ENCODE data around the gene PTGDS.

The PTGDS gene

DNA sequence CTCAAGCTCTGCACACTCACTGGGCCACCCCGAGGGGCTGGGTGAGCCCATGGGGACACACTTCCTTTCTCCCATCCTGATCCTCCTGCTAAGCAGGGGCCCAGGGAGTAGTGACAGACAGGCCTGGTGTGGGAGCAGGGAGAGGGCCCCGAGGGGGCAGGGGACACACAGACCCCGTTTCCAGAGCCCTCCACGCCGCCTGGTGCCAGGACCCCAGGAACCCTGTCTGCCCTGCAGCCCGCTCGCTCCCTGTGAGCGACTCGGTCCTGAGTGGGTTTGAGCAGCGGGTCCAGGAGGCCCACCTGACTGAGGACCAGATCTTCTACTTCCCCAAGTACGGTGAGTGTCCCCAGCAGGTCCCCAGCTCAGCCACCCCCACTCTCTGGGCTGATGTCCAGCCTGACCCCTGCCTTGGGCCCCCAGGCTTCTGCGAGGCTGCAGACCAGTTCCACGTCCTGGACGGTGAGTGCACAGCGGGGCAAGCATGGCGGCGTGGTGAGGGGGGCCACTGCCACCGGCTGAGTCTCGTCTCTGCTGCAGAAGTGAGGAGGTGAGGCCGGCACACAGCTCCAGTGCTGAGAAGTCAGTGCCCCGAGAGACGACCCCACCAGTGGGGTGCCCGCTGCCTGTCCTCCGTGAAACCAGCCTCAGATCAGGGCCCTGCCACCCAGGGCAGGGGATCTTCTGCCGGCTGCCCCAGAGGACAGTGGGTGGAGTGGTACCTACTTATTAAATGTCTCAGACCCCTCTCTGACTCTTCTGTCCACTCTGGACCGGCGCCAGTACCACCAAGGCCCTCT is 30.9 kb upstream of the PTGDS start:
- DNase-seq: no peak

GRCh38 chr9:136947028-136947891 is 30.0 kb upstream of the PTGDS start:
- DNase-seq: no peak

- no peak for DNase-seq
Measured at GRCh38 chr9:136947955-136948510, 29.3 kb upstream of the PTGDS start.

DNA sequence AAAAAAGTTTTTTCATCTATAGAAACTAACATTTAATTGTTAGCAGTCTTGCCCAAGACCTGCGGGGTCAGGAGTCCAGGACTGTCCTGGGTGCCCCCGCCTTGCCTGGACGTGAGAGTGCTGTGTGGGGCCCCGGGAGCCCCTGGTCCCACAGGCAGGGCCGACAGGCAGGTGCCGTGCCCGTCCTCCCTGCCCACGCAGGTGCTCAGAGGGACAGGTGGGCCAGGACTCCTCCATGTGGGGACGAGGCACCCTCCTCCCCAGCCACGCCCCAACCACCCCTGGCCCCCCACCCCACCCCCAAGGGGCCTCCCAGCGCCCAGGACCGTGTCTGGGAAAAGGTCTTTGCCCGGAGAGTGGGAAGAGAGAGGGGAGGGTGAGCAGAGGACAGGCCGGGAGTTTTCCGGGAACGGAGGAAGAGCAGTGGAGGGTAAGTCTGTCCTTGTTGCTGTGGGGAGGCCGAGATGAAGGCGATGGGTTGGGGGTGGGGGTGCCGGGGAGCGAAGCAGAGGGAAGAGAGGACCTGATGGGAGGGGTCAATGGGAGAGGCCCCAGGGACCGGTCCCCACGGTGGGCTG is 28.0 kb upstream of the PTGDS start:
- no peak for DNase-seq

GRCh38 chr9:136949817-136950655 is 27.3 kb upstream of the PTGDS start:
- DNase-seq: peak; percentile 71

DNA sequence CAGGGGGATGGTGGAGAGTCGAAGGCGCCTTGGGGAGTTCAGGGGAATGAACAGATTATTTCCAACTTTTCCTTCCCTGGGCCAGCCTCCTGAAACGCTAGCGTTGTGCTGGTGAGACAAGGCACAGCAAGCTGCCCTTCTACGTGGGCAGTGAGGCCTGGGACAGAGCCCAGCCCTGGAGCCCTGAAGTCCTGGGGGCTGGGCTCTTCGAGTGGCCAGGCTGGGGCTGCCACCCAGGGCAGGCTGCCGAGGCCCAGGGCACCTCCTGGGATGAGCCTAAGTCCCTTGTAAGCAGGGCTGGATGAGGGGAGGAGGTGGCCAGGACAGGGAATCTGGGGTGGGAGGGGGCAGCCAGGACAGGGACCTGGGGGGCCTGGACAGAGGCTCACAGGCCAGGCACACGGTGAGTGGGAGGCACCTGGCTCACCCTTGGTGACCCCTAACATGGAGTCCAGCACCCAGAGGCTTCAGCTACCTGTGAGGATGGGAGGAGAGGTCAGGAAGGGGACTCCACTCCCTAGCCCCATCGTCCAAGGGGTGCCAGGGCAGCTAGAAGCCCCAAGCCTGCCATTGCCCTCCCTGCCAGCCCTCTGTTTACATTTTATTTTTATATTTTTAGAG is 26.5 kb upstream of the PTGDS start:
- no peak for DNase-seq

GRCh38 chr9:136951541-136952320 is 25.6 kb upstream of the PTGDS start, which contains the start of gene LCN12:
Gene LCN12 (plus strand): TSS chr9:136952273. CDS start chr9:136952328, 55 bp downstream.
- no peak for DNase-seq

GRCh38 chr9:136952321-136952850 is 24.9 kb upstream of the PTGDS start:
- DNase-seq: no peak

GRCh38 chr9:136952876-136953770 is 24.2 kb upstream of the PTGDS start:
- DNase-seq: no peak

DNA sequence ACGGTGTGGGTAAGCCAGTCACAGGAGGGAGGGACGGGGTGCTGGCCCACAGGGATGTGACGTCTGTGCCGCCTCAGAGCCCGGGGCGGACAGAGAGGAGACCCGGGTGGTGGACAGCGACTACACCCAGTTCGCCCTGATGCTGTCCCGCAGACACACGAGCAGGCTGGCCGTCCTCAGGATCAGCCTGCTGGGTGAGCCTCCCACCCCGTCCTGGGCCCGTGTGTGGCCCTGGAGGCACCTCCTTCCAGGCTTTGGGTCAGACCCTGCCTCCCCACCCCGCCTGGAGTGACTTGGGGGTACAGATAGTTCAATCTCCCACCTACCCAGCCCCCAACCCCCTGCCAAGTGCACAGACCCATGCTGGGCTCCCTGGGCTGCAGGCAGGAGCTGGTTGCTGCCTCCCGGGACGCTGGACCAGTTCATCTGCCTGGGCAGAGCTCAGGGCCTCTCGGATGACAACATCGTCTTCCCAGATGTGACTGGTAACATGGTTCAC is 23.5 kb upstream of the PTGDS start:
- no peak for DNase-seq

GRCh38 chr9:136954270-136955083 is 22.8 kb upstream of the PTGDS start:
- DNase-seq: no peak

GRCh38 chr9:136955202-136955942 is 21.9 kb upstream of the PTGDS start:
- DNase-seq: no peak

- DNase-seq: no peak
Measured at GRCh38 chr9:136955943-136956335, 21.4 kb upstream of the PTGDS start.

DNA sequence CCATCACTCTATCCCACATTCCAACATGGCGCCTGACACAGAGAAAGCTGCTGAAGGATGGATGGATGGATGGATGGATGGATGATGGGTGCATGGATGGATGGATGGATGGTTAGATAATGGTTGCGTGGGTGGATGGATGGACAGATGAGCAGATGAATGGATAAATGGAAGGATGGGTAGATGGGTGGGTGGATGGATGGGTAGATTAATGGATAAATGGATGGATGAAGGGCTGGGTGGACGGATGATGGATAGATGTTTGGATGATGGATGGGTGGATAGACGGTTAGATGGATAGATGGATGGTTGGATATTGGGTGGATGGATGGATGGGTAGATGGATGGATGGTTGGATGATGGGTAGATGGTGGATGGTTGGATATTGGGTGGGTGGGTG is 20.7 kb upstream of the PTGDS start:
- DNase-seq: no peak

- DNase-seq: no peak
Measured at GRCh38 chr9:136957461-136957860, 19.8 kb upstream of the PTGDS start.

DNA sequence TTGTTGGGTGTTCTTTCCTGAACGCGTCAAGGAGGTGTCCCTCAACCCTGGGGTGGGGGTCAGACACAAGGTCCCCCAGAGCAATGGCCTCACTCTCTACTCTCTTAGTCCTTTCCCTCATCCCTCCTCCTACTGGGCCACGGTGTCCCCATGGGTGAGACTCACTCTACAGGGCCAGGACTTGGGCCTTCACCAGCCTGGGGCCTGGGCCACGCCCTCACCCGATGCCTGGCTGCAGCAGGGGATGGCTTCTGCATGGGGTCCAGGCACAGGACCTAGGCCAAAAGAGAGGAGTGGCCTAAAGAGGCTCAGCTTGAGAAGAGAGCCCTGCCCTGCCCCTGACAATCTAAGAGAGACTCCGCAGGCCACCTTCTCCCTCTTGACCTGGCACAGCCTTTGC is 19.4 kb upstream of the PTGDS start:
- DNase-seq: no peak

DNA sequence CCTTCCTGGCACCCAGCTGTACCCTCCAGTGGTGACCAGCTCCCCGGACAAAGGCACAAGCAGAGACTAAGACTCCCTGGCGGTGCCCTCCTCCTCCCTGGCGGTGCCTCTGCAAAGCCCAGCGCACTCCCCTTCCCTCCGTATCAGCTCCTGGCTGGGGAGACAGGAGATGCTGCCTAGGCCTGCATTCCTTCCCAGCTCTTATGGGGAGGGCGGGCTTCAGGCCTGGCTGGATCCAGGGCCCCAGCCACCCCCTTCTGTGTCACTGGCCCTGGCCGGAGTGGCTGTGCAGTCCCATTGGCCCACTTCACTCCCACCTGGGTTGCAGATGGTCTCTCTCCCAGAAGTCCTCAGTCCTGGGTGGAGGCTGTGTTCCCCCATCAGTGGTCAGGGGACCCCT is 18.8 kb upstream of the PTGDS start:
- no peak for DNase-seq

Data from NCI-H1694 treated with DMSO at 0.1 percent for 48 hours (cell line).